Epidermal melanocyte (primary cell): ENCODE data around the gene SAMD10.
"Not testable (repeated sequence)": the region's sequence is repeated elsewhere in the genome, so short reads cannot be mapped to it uniquely, and the experiment has no call there.

Experiments used
- DNase-seq: peaks from one replicate; pipeline ENCODE4 v3.0.0; 2011; ENCODE audit warnings: low spot score; ENCODE audit not compliant: insufficient read length

SAMD10 gene

DNA sequence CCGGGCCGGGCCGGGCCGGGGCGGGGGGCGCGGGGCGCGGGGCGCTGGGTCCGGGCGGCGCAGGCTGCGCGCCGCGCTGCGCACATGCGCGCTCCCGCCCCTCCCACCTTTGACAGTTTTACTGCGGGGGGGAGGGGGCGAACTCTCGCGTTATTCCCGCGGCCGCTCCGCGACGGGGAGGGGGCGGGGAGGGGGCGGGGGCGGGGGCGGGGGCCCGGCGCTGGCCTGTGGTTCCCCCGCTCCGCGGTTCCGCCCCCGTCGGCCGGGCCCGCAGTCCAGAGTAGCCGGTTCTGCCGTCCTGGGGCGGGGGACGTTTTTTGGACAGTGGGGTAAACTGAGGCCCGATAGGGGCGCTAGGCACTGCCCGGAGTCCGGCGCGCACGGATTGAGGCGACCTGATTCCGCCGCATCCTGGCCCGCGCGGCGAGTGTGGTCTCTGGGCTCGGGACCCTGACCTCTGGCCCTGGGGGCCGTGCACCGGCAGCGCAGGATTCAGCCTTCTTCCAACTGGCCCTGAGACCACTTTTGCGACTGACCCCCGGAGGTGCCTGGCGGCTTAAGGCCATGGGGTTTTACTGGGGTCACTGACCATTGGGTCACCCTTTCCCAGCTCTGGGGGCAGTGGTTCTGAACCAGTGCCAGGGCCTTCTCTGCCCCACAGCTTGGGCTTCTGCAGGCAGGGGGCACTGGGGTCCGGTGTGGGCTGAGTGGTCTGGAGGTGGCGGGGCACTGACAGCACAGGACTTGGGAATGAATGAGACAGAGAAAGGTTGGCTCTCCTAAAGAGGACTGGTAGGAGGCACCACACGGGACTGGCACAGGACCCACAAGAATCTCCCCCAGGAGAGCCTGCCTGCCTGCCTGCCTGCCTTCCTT lies 9.4 kb downstream of the SAMD10 start, which contains the start of gene ZNF512B:
Gene ZNF512B, minus strand, starts transcription at position 93 of the 876 bp plus-strand sequence. CDS start 1,980 bp downstream, outside the sequence.
- peak; percentile 93 for DNase-seq

DNA sequence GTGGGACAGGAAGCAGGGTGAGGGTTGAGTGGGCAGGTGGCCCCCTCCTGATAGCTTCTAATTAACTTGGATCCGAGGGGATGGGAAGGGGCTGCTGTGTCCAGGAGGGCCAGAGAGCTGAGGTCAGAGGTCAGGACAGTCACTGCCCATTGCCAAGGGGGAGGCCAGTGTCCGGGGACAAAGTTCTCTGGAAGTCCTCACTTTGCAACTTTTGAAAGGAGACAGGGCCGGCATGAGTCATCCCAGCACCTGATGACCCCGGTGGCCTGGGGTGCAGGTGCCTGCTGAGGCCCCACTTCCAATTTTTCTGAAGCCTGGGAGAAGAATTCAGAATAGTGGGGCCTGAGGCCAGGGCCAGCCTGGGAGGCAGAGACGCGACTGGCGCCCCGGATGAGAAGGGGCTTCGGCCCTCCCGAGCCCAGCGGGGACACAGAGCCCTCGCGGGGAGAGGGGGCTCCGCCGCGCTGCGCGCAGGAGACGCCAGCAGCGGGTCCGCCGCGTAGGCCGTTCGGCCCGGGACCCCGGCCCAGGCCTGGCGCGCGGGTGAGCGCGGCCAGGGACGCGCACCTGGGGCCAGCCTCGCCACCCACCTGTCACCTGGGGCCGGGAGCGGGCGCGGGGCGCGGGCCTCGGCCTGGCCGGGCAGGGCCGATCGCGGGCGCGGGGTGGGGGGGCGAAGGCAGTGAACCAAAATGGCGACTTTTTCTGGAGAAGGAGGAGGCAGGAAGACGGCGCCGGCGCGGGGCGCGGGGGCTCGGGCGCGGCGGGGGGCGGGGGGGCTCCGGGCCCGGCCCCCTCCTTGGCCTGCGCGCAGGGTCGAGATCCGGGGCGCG lies 10.3 kb downstream of the SAMD10 start:
- peak; percentile 19 for DNase-seq

DNA sequence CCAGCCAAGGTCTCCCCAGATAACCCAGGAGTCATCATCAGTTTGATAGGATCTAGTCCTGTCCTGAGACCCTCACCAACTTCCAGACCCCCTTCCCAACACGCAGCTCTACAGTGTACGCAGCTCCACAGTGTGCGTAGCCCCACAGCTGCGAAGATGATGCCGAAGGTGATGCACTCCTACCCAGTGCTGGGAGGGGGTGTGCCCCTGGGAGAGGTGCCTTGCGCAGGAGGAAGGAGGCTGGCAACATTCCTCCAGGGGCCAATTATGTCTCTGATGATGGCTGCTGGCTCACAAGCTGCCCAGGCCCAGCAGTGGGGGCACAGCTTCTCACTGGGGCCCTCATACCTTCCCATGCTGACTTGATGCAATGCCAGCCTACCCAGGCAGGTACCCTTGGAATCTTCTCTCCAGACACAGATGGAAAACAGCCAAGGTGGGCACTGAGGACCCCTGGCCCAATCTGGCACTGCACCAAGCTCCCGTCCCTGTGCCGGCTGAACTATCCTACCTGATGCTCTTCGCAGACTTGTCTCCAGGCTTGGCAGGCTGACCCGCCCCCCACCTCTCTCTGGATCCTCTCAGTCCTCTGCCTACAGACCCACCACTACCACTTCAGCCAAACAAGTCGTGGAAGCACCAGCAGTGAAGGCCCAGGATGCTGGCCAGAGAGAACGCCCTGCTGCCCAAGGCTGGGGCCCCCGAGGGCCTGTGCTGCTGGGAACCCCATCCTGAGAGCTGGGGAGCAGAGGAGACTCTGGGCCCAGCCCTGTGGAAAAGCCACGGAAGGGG lies 11.1 kb downstream of the SAMD10 start:
- DNase-seq, result peak; percentile 14

DNA sequence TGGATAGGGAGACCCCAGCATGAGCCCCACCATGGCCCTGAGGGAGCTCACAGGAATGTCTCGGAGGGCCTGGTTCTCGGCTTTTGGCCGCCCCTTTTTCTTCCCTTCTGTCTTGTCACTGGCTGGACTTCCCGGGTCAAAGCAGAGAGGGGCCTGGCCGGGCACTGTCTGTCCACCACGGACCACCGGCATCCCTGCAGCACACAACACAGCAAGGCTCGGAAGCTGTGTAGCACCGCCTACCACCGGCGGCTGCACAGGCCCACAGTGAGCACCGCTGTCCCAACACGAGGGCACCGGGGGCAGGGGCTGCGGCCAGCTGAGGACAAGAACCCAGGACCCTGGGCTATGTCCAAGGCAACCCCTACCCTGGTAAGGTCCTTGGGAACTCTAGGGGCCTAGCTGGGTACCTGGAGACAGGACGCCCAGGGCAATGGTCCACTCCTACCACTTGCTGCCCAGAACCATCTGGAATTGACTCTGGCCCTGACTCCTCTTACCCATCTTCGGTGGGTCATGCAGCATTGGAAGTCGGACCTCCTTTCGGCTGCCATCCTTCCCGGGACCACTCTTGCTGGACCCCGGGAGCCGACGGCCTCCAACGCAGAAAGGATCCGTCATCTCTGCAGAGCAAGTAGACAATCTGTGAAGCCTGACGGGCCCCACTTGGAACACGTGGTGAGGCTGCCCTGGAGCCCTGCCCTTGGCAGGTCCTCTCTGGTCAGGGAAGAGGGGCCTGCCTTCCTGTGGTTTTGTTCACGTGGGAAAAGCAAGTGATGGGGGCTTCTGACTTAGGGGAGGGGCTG lies 11.9 kb downstream of the SAMD10 start:
- DNase-seq, result peak; percentile 12

DNA sequence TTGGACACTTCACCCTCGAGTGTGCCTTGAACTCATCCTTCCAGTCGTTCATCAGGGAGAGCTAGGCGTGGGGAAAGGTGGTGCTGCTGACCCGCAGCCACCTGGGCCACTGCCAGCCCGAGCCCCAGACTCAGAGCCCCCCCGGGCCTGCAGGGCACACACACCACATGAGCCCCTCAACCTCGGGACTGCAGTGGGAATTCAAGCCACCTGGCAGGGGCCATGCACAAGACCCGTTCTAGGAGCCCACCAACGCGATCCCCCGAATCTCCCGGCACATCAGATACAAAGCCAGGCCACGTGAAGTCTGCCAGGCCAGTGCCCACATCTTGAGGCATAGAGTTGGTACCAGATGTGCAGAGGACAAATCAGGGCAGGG lies 12.5 kb downstream of the SAMD10 start:
- DNase-seq, result no peak

DNA sequence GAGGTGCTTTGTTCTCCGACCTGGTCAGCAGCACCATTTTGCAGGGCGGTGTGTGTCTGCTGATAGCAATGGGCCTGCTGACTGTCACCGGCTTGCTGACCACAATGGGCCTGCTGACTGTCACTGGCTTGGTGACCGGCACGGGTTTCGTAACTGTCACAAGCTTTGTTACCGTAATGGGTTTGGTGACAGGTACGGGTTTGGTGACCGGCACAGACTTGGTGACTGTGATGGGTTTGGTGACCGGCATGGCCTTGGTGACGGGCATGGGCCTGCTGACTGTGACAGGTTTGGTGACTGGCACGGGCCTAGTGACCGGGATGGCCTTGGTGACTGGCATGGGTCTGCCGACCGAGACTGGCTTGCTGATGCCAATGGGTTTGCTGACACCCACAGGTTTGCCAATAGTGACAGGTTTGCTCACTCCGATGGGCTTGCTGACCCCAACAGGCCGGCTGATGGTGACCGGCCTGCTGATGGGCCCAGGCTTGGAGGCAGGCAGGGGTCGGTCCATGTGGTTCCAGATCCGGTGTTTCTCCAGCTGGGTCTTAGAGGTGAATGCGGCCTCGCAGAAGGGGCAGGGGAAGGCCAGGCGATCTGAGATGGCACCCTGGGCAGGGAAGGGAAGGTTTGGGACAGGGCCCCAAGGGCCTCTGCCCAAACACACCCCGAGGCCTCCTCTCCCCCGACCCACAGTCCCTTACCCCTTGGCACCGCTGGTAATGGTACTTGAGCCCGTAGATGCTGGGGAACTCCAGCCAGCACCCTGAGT lies 13.1 kb downstream of the SAMD10 start:
- peak; percentile 16 for DNase-seq

DNA sequence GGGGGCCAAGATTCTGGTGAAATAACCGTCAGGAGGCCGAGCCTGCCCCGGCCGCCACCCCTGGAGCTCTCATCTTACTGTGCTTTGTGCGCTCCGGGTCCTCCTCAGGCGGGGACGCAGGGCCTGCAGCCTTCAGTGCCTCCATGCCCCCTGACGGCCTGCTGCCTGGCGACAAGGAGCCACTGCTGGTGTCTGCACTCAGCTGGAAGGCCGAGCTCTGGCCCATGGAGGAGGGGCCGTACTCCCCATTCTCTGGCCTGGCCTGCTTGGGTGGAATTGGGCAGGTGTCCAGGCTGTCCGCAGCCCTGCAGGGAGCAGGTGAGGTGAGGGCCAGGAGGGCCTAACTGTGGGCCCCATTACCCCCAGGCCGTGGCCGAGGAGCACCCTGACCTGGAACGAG lies 15.0 kb downstream of the SAMD10 start:
- DNase-seq, result no peak

DNA sequence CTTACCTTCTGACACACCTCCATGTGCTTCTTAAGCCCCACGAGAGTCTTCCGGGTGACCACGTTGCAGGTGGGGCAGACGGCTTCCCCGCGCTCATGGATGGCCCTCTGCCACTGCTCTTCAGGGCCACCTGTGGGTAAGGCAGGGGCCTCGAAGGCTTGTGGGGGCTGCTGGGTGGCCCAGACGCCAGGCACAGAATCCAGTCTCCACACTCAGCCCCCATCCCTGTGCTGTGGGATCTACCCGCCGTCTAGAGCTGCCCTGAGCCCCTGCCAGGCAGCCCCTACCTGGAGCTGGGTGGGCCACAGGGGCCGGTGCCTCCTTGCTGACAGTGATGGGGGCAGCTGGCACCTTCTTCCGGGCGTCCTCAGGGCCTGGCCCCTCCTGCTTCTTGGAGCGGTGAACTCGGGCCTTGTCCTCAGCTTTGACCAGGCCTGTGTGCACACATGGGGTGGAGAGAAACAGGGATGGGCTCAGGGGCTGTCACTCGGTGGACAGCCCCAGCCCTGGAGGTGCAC lies 15.6 kb downstream of the SAMD10 start:
- DNase-seq, result no peak

DNA sequence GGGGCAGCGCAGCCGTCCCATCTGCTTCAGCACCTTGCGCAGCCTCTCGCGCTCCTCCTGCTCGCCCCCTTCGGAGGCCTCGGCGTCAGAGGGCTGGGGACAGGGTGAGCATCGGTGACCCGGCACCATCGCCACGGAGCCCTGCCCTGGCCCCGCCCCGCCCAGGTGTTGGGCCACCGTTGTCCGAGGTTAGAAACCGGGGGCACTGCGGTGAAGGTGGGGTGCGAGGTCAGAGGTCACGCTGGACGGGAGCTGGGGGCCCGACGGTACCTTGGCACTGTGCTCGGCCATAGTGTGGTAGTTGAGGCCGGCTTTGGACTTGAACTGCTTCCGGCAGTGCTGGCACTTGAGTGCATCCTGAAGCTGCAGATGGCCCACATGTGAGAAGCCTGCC lies 16.1 kb downstream of the SAMD10 start:
- no peak for DNase-seq

DNA sequence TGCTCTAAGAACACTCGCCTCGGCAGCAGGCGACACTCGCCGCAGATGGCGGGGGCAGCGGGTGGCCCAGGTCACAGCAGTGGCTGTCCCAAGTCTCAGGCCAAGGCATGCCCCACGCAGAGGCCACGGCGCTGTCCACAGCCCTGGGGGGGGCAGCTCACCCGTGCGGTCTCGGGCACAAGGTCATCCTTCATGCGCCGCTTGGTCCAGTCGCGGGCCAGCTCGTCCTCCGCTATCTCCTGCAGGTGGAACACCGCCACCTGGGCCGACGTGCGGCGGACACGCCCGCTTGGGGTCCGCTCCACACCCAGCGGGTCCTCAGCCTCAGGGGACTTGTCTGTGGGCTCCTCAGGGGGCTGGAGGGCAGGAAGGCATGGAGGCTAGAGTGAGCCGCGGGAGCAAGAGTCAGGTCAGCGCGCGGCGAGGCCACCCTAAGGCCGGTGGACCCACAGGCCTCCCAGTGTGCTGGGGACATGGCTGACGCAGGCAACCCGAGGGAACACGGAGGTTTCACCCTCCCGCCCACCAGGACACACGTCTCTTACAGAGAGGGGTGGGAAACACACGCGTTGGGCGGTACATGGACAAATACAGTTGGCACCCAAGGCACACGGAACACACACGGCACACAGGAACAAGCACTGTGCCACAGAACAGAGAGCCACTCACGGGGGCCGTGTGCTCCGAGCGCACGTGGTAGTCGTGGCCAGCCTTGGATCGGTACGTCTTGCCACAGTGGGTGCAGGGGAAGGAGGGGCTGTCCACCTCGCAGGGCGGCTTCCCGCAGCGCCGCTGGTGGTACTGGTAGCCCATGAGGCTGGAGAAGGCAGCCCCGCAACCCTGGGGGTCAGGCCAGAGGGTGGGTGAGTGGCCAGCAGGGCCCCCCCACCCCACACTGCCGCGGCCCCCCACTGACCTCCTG lies 16.8 kb downstream of the SAMD10 start:
- no peak for DNase-seq

DNA sequence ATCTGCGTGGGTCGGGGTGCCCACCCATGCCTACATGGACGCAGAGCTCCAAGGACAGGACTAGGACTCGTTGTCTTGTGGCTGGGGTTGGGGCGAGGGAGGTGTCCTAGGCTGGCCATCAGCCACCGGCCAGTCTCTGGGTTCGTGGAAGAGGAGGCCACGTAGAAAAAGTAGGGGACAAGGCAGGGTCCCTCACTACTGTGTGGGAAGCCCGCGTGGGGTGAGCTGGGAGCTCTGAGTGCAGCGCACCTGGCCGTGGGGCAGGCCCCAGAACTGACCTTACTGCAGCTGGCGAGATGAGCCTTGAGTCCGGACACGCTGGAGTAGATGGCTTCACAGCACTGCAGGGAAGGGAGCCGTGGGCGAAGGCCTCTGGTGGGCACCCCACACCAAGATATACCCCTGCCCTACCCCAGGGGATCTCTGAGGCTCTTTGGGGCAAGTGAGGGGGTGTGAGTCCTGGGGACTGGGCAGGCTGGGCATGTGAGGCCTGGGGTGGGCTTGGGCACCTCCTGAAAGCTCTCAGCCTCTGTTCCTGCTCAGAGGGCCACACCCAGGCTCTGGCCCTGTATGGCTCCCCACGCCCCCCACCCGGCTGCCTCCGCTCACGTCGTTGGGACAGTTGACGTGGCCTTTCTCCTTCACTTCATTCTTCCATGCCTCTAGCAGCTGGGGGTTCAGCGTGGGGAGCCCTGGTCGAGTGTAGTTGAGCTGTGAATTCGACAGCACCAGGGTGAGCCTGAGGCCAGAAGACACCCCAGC lies 17.6 kb downstream of the SAMD10 start:
- no peak for DNase-seq

DNA sequence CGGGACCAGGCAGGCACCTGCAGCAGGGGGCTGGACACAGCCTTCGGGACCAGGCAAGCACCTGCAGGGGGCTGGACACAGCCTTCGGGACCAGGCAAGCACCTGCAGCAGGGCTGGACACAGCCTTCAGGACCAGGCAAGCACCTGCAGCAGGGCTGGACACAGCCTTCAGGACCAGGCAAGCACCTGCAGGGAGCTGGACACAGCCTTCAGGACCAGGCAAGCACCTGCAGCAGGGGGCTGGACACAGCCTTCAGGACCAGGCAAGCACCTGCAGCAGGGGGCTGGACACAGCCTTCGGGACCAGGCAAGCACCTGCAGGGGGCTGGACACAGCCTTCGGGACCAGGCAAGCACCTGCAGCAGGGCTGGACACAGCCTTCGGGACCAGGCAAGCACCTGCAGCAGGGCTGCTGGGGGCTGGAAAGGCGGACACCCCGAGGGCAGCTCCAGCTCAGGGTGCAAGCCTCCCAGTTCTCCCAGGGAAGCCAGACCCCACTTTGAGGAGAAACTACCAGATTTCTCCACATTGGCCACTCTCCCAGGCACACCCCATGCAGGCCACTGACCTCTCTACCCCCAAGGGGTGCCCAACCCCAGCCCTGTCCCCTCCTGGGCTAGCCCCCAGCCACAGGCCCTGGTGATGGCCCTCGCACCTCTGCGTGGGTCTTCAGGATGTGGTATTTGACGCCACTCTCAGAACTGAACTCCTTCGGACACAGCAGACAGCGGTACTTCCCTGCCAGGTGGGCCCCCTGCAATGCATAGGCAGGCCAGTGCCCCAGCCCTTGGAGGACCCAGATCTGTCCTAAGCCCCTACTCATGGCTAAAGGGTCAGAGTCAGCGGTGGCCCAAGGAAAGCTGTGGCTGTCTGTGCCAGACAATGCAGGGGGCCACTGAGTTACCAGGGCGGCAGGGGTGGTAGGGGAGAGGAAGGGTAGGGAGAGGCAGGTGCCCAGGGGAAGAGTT lies 18.5 kb downstream of the SAMD10 start:
- DNase-seq, result not testable (repeated sequence)

DNA sequence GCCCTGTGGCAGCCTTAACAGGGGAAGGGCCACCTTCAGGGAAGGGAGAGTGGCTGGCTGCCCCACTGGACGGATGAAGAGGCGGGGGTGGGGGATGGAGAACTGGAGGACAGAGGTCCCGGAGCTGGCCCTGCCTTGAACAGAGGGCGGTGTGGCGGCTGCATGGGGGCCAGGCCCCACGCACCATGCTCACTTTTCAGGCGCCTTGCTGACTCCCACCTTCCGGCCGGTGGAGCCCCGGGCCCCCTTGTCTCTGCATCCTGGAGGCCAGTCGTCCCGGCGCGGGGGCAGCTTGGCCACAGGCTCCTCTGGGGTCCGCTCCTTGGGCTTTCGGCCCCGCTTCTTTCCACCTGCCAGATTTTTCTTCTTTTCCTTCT lies 19.8 kb downstream of the SAMD10 start:
- DNase-seq, result no peak

DNA sequence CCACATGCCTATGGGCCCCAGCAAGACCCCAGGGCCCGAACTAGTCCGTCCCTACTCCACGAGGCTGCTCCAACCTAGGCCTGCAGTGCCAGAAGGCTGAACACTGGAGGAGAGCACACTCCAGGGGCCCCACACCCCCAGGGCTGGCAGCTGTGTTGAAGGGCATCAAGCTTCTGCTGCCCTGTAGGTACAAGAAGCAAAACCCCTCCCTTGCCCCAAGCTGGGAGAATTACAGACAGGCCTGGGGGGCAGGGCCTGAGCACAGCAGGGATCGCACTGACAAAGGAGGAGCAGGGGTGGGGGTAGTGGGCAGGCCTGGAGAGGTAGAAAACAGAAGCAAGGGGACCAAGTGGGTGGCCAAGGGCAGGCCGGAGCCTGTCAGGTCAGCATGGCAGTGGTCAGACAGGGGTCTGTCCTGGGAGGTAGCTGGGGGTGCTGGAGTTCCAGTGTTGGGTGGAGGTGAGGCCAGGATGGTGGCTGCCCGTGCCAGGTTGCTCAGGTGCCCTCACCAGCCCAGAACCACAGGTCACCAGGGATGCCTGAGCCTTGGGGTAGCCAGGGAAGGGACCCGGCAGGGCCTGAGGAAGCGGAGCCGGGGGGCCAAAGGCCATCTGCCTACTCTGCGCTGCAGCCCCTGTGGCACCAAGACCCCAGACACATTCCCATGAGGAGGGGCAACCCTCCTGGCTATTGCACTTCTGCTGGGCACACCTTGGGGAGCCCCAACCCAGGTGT lies 20.3 kb downstream of the SAMD10 start:
- DNase-seq, result no peak

DNA sequence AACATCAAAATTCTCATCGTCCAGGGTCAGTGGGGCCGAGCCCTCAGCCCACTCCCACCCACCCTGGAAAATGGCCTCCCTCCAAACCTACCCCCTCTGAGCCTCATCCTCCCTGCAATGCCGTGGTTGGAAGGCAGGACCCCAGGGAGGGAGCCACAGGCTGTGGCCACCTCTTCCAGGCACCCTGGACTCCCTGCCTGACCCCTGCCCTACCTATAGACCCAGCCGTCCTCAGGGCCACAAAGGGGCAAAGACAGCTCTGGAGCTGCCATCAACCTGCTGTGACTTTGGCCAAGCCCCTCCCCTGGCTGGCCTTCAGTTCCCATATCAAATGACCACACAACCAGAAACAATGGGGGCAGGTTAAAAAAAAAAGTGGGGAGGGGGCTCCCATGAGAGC lies 21.0 kb downstream of the SAMD10 start:
- no peak for DNase-seq
